Osteocyte (in vitro differentiated cells): ENCODE data around the gene NUMBL. TPM values are rescaled to one million over a fixed set of nuclear protein-coding genes. Genes with fewer than 3 reads are reported as not detected.

Source experiments
- DNase-seq: peaks from one replicate; pipeline ENCODE4 v3.0.0; 2021; ENCODE audit warnings: mixed read lengths; ENCODE audit not compliant: unreplicated experiment; ENCODE audit errors: extremely low spot score
- H3K27ac Mint-ChIP-seq: one replicate; pipeline ENCODE4 v1.8.0; 2021; ENCODE audit warnings: mild to moderate bottlenecking, mixed read lengths; ENCODE audit not compliant: unreplicated experiment
- H3K27me3 Mint-ChIP-seq: one replicate; pipeline ENCODE4 v1.8.0; 2021; ENCODE audit warnings: mixed read lengths; ENCODE audit not compliant: unreplicated experiment
- H3K36me3 Mint-ChIP-seq: one replicate; pipeline ENCODE4 v1.8.0; 2021; ENCODE audit warnings: mixed read lengths; ENCODE audit not compliant: unreplicated experiment
- H3K4me1 Mint-ChIP-seq: one replicate; pipeline ENCODE4 v1.8.0; 2021; ENCODE audit warnings: mixed read lengths; ENCODE audit not compliant: unreplicated experiment
- H3K4me3 Mint-ChIP-seq: one replicate; pipeline ENCODE4 v1.8.0; 2021; ENCODE audit warnings: mild to moderate bottlenecking, moderate library complexity, mixed read lengths; ENCODE audit not compliant: unreplicated experiment
- H3K9me3 Mint-ChIP-seq: one replicate; pipeline ENCODE4 v1.8.0; 2021; ENCODE audit warnings: mixed read lengths; ENCODE audit not compliant: unreplicated experiment
- total RNA-seq: library from RNA; stranded (reverse); gene quantifications from 2 replicates; pipeline ENCODE4 v1.2.1, GENCODE V29; 2021
- TF ChIP-seq, protein P1 (sequence below): fragments of 200-600 bp; sonication (generic); IDR thresholded peaks from 2 replicates; pipeline ENCODE4 v1.5.0; 2021; ENCODE audit warnings: antibody characterized with exemption, mild to moderate bottlenecking, moderate library complexity

Gene NUMBL
- total RNA-seq, 1 donor from 2014 or later, result 67.1 TPM

DNA sequence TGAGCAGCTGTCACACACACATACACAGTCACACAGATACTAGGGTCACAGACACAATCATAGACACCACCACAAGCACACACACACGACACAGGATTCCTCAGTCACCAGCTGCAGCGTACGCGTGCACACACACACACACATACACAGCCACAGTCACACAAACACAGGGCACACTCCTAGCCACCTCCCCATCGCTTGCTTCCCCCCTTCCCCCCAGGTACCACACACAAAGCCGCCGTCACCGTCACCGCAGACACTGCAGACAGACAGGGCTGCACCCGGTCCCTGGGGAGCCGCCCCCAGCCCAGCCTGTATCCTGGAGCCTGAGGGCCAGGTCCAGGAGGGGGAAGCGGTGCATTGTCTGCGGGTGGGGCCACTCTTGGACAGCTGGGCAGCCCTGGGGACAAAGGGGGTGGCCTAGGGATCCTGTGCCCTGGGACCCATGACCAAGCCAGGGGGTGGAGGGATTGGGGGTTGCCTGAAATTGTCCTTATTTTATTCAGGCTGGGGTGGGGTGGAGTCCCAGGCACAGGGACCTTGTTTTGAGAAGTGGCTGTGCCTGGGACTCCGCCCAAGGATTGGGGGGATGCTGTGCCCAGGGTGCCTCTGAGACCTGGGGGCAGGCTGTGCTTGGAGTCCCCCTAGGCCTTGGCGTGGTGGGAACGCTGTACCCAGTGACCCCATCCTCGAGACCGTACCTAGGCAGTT is 957 bp downstream of the NUMBL start:
- TF ChIP-seq, protein P1, sequence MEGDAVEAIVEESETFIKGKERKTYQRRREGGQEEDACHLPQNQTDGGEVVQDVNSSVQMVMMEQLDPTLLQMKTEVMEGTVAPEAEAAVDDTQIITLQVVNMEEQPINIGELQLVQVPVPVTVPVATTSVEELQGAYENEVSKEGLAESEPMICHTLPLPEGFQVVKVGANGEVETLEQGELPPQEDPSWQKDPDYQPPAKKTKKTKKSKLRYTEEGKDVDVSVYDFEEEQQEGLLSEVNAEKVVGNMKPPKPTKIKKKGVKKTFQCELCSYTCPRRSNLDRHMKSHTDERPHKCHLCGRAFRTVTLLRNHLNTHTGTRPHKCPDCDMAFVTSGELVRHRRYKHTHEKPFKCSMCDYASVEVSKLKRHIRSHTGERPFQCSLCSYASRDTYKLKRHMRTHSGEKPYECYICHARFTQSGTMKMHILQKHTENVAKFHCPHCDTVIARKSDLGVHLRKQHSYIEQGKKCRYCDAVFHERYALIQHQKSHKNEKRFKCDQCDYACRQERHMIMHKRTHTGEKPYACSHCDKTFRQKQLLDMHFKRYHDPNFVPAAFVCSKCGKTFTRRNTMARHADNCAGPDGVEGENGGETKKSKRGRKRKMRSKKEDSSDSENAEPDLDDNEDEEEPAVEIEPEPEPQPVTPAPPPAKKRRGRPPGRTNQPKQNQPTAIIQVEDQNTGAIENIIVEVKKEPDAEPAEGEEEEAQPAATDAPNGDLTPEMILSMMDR, result no peak
- Mint-ChIP-seq H3K4me1 (peaks cover 6% of the 10 kb centered on the region), H3K36me3 (peaks cover 16% of the 10 kb centered on the region), H3K27ac (no peak overlapping the region), H3K4me3 (no peak overlapping the region), H3K27me3 (no peaks in the 10 kb centered on the region), H3K9me3 (no peaks in the 10 kb centered on the region)
- DNase-seq, result no peak

GRCh38 chr19:40688987-40689338 is 1.5 kb downstream of the NUMBL start:
- Mint-ChIP-seq H3K27ac (no peak overlapping the region), H3K27me3 (no peaks in the 10 kb centered on the region), H3K4me1 (peaks cover 6% of the 10 kb centered on the region), H3K9me3 (no peaks in the 10 kb centered on the region), H3K36me3 (peaks cover 19% of the 10 kb centered on the region), H3K4me3 (no peak overlapping the region)
- TF ChIP-seq, protein P1, result no peak
- no peak for DNase-seq

DNA sequence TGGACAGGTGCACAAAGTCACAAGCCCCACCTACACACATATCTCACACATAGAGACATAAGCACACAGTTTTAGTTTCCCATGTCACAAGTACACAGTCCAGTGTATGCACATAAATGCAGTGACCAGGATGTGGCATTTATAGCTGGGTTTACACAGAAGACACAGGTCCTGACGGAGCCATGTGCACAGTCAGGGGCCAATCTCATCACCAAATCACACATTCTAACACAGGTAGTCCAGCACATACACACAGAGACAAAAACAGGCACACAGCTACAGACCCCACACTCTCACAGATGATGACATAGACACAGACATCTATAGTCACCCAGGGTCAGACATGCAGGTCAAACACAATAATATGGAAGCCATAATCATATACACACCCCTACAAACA is 2.1 kb downstream of the NUMBL start:
- no peak for DNase-seq
- Mint-ChIP-seq H3K9me3 (no peaks in the 10 kb centered on the region), H3K4me3 (no peak overlapping the region), H3K4me1 (peaks cover 6% of the 10 kb centered on the region), H3K36me3 (peaks cover 19% of the 10 kb centered on the region), H3K27ac (no peak overlapping the region), H3K27me3 (no peaks in the 10 kb centered on the region)
- TF ChIP-seq, protein P1, result no peak

DNA sequence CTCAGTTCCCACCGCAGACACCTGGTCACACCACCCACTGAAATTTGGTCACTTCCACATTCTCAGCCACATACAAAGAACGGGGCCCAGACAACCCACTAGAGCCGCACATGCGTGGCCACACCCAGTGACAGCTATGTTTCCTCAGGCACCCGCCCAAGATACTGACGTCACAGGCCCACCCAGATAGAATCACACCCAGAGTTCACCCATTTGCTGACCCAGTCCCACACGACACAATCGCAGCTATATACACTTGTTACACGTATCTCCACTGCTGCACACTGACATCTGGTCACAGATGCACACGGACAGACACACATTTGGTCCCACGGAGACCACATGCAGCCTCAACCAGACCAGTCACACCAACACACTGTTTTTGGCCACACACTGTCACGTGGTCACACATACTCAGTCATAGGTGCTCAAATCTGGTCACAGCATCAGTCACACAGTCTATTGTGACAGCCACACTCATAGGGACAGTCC is 2.9 kb downstream of the NUMBL start:
- Mint-ChIP-seq H3K4me3 (no peak overlapping the region), H3K36me3 (peaks cover 19% of the 10 kb centered on the region), H3K27ac (no peak overlapping the region), H3K9me3 (no peaks in the 10 kb centered on the region), H3K27me3 (no peaks in the 10 kb centered on the region), H3K4me1 (peaks cover 6% of the 10 kb centered on the region)
- TF ChIP-seq, protein P1, result no peak
- DNase-seq, result no peak

DNA sequence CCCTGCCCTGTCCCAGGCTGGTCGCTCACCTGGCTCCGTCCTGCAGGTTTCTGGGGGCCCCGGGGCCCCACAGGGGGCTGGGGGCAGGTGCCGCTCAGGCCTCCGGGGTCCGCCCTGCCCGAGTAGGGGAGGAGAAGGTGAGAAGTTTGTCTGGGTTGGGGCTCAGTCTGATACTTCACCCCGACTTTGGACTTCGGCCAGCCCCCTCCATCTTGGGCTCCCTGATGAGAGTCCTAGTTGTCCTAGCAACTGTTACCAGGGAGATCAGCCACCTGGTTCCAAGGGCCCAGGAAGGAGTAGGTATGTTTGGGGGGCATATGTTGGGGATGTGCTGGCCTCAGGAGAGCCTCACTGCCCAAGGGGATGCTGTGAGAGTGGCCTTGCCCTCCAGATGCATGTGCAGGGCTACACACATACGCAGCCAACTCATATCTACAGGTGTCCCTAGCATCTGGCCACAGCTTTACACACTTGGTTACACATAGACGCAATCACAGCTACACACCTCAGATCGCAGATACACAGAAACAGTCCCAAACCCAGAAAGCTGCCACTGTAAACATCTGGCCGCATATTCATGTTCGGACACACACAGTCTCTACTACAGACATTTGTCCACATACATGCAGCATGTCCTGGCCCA is 3.4 kb downstream of the NUMBL start:
- no peaks in the 10 kb centered on the region for H3K27me3 Mint-ChIP-seq

More for the DNA sequence above, 3.4 kb downstream of the NUMBL start:
- TF ChIP-seq, protein P1, result no peak
- Mint-ChIP-seq H3K27ac (no peak overlapping the region), H3K4me3 (no peak overlapping the region), H3K4me1 (peaks cover 6% of the 10 kb centered on the region), H3K36me3 (peaks cover 22% of the 10 kb centered on the region), H3K9me3 (no peaks in the 10 kb centered on the region)
- DNase-seq, result no peak
